HepG2 (cell line): ENCODE measurements around the gene KCTD19. TPM values are rescaled to one million over a fixed set of nuclear protein-coding genes. Genes with fewer than 3 reads are reported as not detected.

Experiments
- ATAC-seq: fragments of 200-7000 bp; cut with Tn5 transposase; 3 replicates; pipeline ENCODE4 v1.9.1; 2020; ENCODE audit warnings: mild to moderate bottlenecking, moderate library complexity
- BruUV-seq: library from RNA; stranded (reverse); fragments of 400-500 nt; replicated peaks from 2 replicates; lab custom pipeline; 2021; lab: Mats Ljungman, UMichigan
- CTCF ChIA-PET: fragments of 300-600 bp; formaldehyde crosslinking; extraction: SDS; loops from one replicate; lab custom pipeline; 2021; ENCODE audit warnings: low total read pairs, inconsistent platforms, low intra/inter-chr PET ratio; lab: Yijun Ruan, JAX
- POLR2A ChIA-PET: fragments of 350-600 bp; sonication (Branson Sonifier 250); formaldehyde crosslinking; loops from one replicate; lab custom pipeline; 2020; ENCODE audit warnings: antibody characterized with exemption, inconsistent platforms; lab: Yijun Ruan, JAX
- DNase-seq: peaks from one replicate; pipeline ENCODE4 v3.0.0-alpha.2; 2015; ENCODE audit warnings: low spot score
- FAIRE-seq: peaks from 3 replicates; lab custom pipeline; 2011; peaks lifted over from hg19 to GRCh38; lab: Jason Lieb, UNC
- H2AFZ ChIP-seq: one replicate; pipeline ENCODE4 v1.6.1; 2011; ENCODE audit warnings: low read length, inconsistent platforms
- H3K27ac ChIP-seq: fragments of 300-600 bp; 3 replicates; pipeline ENCODE4 v1.8.0; 2011; ENCODE audit warnings: mixed run types, mild to moderate bottlenecking, mixed read lengths, low read length, inconsistent platforms; ENCODE audit not compliant: insufficient read depth; ENCODE audit errors: extremely low read length
- H3K27me3 ChIP-seq, 2 experiments: fragments of 200-600 bp in 1 of 2; 2 replicates in 1 of 2; 3 replicates in 1 of 2; pipeline versions ENCODE4 v1.6.0 to v1.8.0; 2011; ENCODE audit warnings: low read length in 2 of 2, mild to moderate bottlenecking in 2 of 2, moderate library complexity in 2 of 2, inconsistent platforms in 1 of 2; ENCODE audit not compliant: insufficient read depth in 2 of 2, control insufficient read depth in 1 of 2
- H3K36me3 ChIP-seq, 2 experiments: fragments of 200-600 bp in 1 of 2; replicated peaks in 1 of 2; 2 replicates in 1 of 2; 3 replicates in 1 of 2; pipeline versions ENCODE4 v1.5.1 to v1.8.0; 2011; ENCODE audit warnings: low read length in 2 of 2, inconsistent platforms in 1 of 2; ENCODE audit not compliant: insufficient read depth in 2 of 2, control insufficient read depth in 1 of 2
- H3K4me1 ChIP-seq: 2 replicates; pipeline ENCODE4 v1.5.1; 2012; ENCODE audit warnings: low read length, inconsistent platforms; ENCODE audit not compliant: insufficient read depth
- H3K4me2 ChIP-seq: 2 replicates; pipeline ENCODE4 v1.6.0; 2011; ENCODE audit warnings: low read depth, low read length, inconsistent platforms
- H3K4me3 ChIP-seq, 3 experiments: fragments of 200-600 bp in 1 of 3; sonication (generic), shearing (Covaris generic) in 1 of 3; replicated peaks in 1 of 3; 2 replicates each; pipeline ENCODE4 v1.5.1; 2011 to 2016; ENCODE audit warnings: low read length in 3 of 3, inconsistent platforms in 2 of 3, low read depth in 2 of 3, mild to moderate bottlenecking in 2 of 3, control low read depth in 1 of 3, mixed read lengths in 1 of 3; ENCODE audit not compliant: insufficient read depth in 1 of 3
- H3K79me2 ChIP-seq: one replicate; pipeline ENCODE4 v1.6.1; 2011; ENCODE audit warnings: low read length, inconsistent platforms; ENCODE audit not compliant: insufficient read depth
- H3K9ac ChIP-seq: 2 replicates; pipeline ENCODE4 v1.6.0; 2011; ENCODE audit warnings: mild to moderate bottlenecking, low read depth, low read length, inconsistent platforms; ENCODE audit not compliant: insufficient read depth
- H3K9me3 ChIP-seq: 2 replicates; pipeline ENCODE4 v1.5.1; 2012; ENCODE audit warnings: mild to moderate bottlenecking, low read length
- H4K20me1 ChIP-seq: 2 replicates; pipeline ENCODE4 v1.6.0; 2011; ENCODE audit warnings: inconsistent platforms, mild to moderate bottlenecking, low read length, moderate library complexity; ENCODE audit not compliant: insufficient read depth
- EHMT2 ChIP-seq: fragments of 200-600 bp; sonication (generic); IDR thresholded peaks from 2 replicates; pipeline ENCODE4 v1.7.0; 2017; ENCODE audit warnings: antibody characterized with exemption, low read depth, low read length, borderline replicate concordance
- HMG20B ChIP-seq: conservative IDR thresholded peaks from 2 replicates; pipeline ENCODE4 v1.6.1; 2016; ENCODE audit warnings: missing genetic modification reagents, missing compliant biosample characterization
- IRF2 ChIP-seq: IDR thresholded peaks from 2 replicates; pipeline ENCODE4 v1.6.1; 2018; ENCODE audit warnings: missing genetic modification reagents, missing compliant biosample characterization
- NFKB2 ChIP-seq: sonication (generic); formaldehyde crosslinking; IDR thresholded peaks from 2 replicates; pipeline ENCODE4 v1.4.0; 2020; ENCODE audit warnings: missing genetic modification reagents, borderline replicate concordance
- SIN3A ChIP-seq: IDR thresholded peaks from 2 replicates; pipeline ENCODE4 v1.6.1; 2011; ENCODE audit warnings: low read depth, mild to moderate bottlenecking, control low read depth, low read length, borderline replicate concordance
- SIX4 ChIP-seq: sonication (generic); formaldehyde crosslinking; IDR thresholded peaks from 2 replicates; pipeline ENCODE4 v1.4.0; 2020; ENCODE audit warnings: missing genetic modification reagents
- SMC3 ChIP-seq: IDR thresholded peaks from 2 replicates; pipeline ENCODE4 v1.6.1; 2011; ENCODE audit warnings: low read length, improper control_type of control experiment
- STAG1 ChIP-seq: sonication (generic); formaldehyde crosslinking; IDR thresholded peaks from 2 replicates; pipeline ENCODE4 v1.4.0; 2020; ENCODE audit warnings: missing genetic modification reagents
- ZC3H4 ChIP-seq: sonication (generic); formaldehyde crosslinking; IDR thresholded peaks from 2 replicates; pipeline ENCODE4 v1.4.0; 2020; ENCODE audit warnings: missing genetic modification reagents, borderline replicate concordance
- ZMYM2 ChIP-seq: sonication (generic); formaldehyde crosslinking; IDR thresholded peaks from 2 replicates; pipeline ENCODE4 v1.8.0; 2022; ENCODE audit warnings: mild to moderate bottlenecking, missing genetic modification reagents
- ZNF441 ChIP-seq: sonication (generic); formaldehyde crosslinking; IDR thresholded peaks from 2 replicates; pipeline ENCODE4 v1.7.0; 2021; ENCODE audit warnings: missing genetic modification reagents, borderline replicate concordance
- ZNF460 ChIP-seq: sonication (generic); formaldehyde crosslinking; IDR thresholded peaks from 2 replicates; pipeline ENCODE4 v1.5.1; 2020; ENCODE audit warnings: missing genetic modification reagents, mild to moderate bottlenecking, borderline replicate concordance
- ZNF547 ChIP-seq: sonication (generic); formaldehyde crosslinking; IDR thresholded peaks from 2 replicates; pipeline ENCODE4 v1.5.1; 2020; ENCODE audit warnings: mild to moderate bottlenecking, missing genetic modification reagents
- ZNF572 ChIP-seq: sonication (generic); formaldehyde crosslinking; IDR thresholded peaks from 2 replicates; pipeline ENCODE4 v1.5.1; 2020; ENCODE audit warnings: mild to moderate bottlenecking, missing genetic modification reagents
- ZUFSP ChIP-seq: sonication (generic); formaldehyde crosslinking; IDR thresholded peaks from 2 replicates; pipeline ENCODE4 v1.9.0; 2021; ENCODE audit warnings: missing genetic modification reagents, mild to moderate bottlenecking, borderline replicate concordance
- WGBS: methylation state at CpG from one replicate; pipeline ENCODE4 v1.1.6; 2017; ENCODE audit warnings: low lambda C conversion rate; 5-methylcytosine and 5-hydroxymethylcytosine counted together
- in situ Hi-C: cut with HindIII; loops from 2 replicates; pipeline ENCODE4 v1.10.0; 2017; ENCODE audit warnings: low pct_unique_long_range_greater_than_20kb; ENCODE audit not compliant: extremely low pct_ligation_motif_present
- intact Hi-C: fragments of 100-400 bp; cut with micrococcal nuclease; formaldehyde crosslinking; loops from one replicate; pipeline ENCODE4 v1.10.0; 2022; ENCODE audit not compliant: unreplicated experiment
- polyA plus RNA-seq, 8 experiments: library from polyadenylated mRNA; depleted of rRNA in 3 of 8; stranded (reverse) in 7 of 8; unstranded in 1 of 8; fragments of >200 nt; fragmentation: Illumina TruSeq in 4 of 8; extraction: Trizol in 4 of 8; gene quantifications; 2 replicates each; pipeline versions ENCODE4 v1.2.1 to v1.2.3, GENCODE V29; 2011 to 2016; ENCODE audit warnings: low read depth in 4 of 8, missing spikeins in 1 of 8, mixed read lengths in 1 of 8; ENCODE audit not compliant: insufficient read depth in 1 of 8
- total RNA-seq, 5 experiments: library from RNA; depleted of rRNA; stranded (reverse); fragments of >200 nt; fragmentation: Illumina TruSeq; extraction: Trizol; gene quantifications; 2 replicates each; pipeline ENCODE4 v1.2.3, GENCODE V29; 2016; ENCODE audit warnings: low read depth in 1 of 5
- TF ChIP-seq, protein P1 (sequence below): sonication (generic); formaldehyde crosslinking; IDR thresholded peaks from 2 replicates; pipeline ENCODE4 v1.4.0; 2020; ENCODE audit warnings: missing genetic modification reagents
- TF ChIP-seq, protein P2 (sequence below): sonication (generic); formaldehyde crosslinking; IDR thresholded peaks from 2 replicates; pipeline ENCODE4 v1.5.0; 2020; ENCODE audit warnings: mild to moderate bottlenecking, missing genetic modification reagents, moderate library complexity

KCTD19 gene
- total and polyA plus RNA-seq, 2 of the 13 experiments (the other 11 are each of a cell fraction or from before 2014, with no cell fraction given), result not detected

GRCh38 chr16:67339453-67339852, 12.9 kb upstream of the KCTD19 start:
- FAIRE-seq (no peak), ATAC-seq (no peak; the same call in 2 of the 3 replicates)
- Histone ChIP-seq H2AFZ (no peak overlapping the region), H3K9me3 (no peaks in the 10 kb centered on the region), H3K4me3 (no peak overlapping the region), H3K79me2 (no peaks in the 10 kb centered on the region), H4K20me1 (no peaks in the 10 kb centered on the region), H3K27me3 (no peaks in the 10 kb centered on the region), H3K9ac (no peak overlapping the region), H3K36me3 (no peaks in the 10 kb centered on the region)
- ChIA-PET POLR2A (no interaction called here), CTCF (interaction anchor here (0.5 to 1.3 kb wide), 2 partner anchors 13 to 79 kb away, joined by 3 read pairs; partner anchors contain the start of genes KCTD19 and LRRC36)
- WGBS, result 2% methylated on average over 2 of the region's 2 CpGs
- intact Hi-C loops, result no loop called here
- no peak for TF ChIP-seq NFKB2 (CRISPR knock-in tag)
- no peak for TF ChIP-seq ZNF441 (CRISPR knock-in tag)
- TF ChIP-seq STAG1 (CRISPR knock-in tag), result peak; percentile 57
- TF ChIP-seq SIX4 (CRISPR knock-in tag), result no peak
- 0 out of 2 replicates have a peak, but pooled peaks have one; percentile 6 for TF ChIP-seq SMC3
- no peak for TF ChIP-seq ZMYM2 (CRISPR knock-in tag)
- TF ChIP-seq SIN3A, result no peak
- TF ChIP-seq, protein P1, sequence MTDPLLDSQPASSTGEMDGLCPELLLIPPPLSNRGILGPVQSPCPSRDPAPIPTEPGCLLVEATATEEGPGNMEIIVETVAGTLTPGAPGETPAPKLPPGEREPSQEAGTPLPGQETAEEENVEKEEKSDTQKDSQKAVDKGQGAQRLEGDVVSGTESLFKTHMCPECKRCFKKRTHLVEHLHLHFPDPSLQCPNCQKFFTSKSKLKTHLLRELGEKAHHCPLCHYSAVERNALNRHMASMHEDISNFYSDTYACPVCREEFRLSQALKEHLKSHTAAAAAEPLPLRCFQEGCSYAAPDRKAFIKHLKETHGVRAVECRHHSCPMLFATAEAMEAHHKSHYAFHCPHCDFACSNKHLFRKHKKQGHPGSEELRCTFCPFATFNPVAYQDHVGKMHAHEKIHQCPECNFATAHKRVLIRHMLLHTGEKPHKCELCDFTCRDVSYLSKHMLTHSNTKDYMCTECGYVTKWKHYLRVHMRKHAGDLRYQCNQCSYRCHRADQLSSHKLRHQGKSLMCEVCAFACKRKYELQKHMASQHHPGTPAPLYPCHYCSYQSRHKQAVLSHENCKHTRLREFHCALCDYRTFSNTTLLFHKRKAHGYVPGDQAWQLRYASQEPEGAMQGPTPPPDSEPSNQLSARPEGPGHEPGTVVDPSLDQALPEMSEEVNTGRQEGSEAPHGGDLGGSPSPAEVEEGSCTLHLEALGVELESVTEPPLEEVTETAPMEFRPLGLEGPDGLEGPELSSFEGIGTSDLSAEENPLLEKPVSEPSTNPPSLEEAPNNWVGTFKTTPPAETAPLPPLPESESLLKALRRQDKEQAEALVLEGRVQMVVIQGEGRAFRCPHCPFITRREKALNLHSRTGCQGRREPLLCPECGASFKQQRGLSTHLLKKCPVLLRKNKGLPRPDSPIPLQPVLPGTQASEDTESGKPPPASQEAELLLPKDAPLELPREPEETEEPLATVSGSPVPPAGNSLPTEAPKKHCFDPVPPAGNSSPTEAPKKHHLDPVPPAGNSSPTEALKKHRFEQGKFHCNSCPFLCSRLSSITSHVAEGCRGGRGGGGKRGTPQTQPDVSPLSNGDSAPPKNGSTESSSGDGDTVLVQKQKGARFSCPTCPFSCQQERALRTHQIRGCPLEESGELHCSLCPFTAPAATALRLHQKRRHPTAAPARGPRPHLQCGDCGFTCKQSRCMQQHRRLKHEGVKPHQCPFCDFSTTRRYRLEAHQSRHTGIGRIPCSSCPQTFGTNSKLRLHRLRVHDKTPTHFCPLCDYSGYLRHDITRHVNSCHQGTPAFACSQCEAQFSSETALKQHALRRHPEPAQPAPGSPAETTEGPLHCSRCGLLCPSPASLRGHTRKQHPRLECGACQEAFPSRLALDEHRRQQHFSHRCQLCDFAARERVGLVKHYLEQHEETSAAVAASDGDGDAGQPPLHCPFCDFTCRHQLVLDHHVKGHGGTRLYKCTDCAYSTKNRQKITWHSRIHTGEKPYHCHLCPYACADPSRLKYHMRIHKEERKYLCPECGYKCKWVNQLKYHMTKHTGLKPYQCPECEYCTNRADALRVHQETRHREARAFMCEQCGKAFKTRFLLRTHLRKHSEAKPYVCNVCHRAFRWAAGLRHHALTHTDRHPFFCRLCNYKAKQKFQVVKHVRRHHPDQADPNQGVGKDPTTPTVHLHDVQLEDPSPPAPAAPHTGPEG (CRISPR knock-in tag), result no peak
- TF ChIP-seq ZC3H4 (CRISPR knock-in tag), result no peak
- no peak for TF ChIP-seq ZNF547 (CRISPR knock-in tag)
- no peak for TF ChIP-seq ZUFSP (CRISPR knock-in tag)
- no peak for TF ChIP-seq EHMT2
- TF ChIP-seq HMG20B (CRISPR knock-in tag), result no peak
- no peak for TF ChIP-seq ZNF572 (CRISPR knock-in tag)
- TF ChIP-seq, protein P2, sequence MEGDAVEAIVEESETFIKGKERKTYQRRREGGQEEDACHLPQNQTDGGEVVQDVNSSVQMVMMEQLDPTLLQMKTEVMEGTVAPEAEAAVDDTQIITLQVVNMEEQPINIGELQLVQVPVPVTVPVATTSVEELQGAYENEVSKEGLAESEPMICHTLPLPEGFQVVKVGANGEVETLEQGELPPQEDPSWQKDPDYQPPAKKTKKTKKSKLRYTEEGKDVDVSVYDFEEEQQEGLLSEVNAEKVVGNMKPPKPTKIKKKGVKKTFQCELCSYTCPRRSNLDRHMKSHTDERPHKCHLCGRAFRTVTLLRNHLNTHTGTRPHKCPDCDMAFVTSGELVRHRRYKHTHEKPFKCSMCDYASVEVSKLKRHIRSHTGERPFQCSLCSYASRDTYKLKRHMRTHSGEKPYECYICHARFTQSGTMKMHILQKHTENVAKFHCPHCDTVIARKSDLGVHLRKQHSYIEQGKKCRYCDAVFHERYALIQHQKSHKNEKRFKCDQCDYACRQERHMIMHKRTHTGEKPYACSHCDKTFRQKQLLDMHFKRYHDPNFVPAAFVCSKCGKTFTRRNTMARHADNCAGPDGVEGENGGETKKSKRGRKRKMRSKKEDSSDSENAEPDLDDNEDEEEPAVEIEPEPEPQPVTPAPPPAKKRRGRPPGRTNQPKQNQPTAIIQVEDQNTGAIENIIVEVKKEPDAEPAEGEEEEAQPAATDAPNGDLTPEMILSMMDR (CRISPR knock-in tag), result peak; percentile 53
- no peak for TF ChIP-seq IRF2 (CRISPR knock-in tag)
- no peak for TF ChIP-seq ZNF460 (CRISPR knock-in tag)
- TF ChIP-seq, all 625 proteins: peak for 3
- DNase-seq, result peak; percentile 21
- Histone ChIP-seq H3K27ac (no peak overlapping the region), H3K4me2 (no peak overlapping the region), H3K4me1 (peaks cover 6% of the 10 kb centered on the region)
- no TSS peak for BruUV-seq
- in situ Hi-C loops, result no loop called here
